OCI-LY7 (cell line): ENCODE measurements around the gene FLAD1. TPM values are rescaled to one million over a fixed set of nuclear protein-coding genes. Genes with fewer than 3 reads are reported as not detected.
A peak's percentile ranks its signal among the peaks of the same experiment; 100 is the strongest.

Experiments
- BruUV-seq: library from RNA; stranded (reverse); fragments of 400-500 nt; replicated peaks from 2 replicates; lab custom pipeline; 2021; lab: Mats Ljungman, UMichigan
- CTCF ChIA-PET: fragments of 300-600 bp; sonication (Branson Sonifier 250); formaldehyde crosslinking; loops from one replicate; lab custom pipeline; 2022; ENCODE audit warnings: antibody characterized with exemption; ENCODE audit not compliant: unreplicated experiment; lab: Charles Lee
- POLR2A ChIA-PET: fragments of 300-600 bp; sonication (Branson Sonifier 250); formaldehyde crosslinking; loops from one replicate; lab custom pipeline; 2022; ENCODE audit warnings: antibody characterized with exemption; lab: Charles Lee
- DNase-seq: peaks from one replicate; pipeline ENCODE4 v3.0.0-alpha.2; 2015; ENCODE audit warnings: low spot score
- H2AFZ ChIP-seq: fragments of 200-600 bp; sonication (generic), shearing (Covaris generic); 2 replicates; pipeline ENCODE4 v1.6.1; 2014; ENCODE audit warnings: mild to moderate bottlenecking, antibody characterized with exemption, low read length, moderate library complexity
- H3K27ac ChIP-seq: fragments of 200-600 bp; sonication (generic); 2 replicates; pipeline ENCODE4 v1.5.1; 2014; ENCODE audit warnings: mixed run types, low read depth, mild to moderate bottlenecking, moderate library complexity, low read length, inconsistent platforms; ENCODE audit not compliant: poor library complexity, severe bottlenecking
- H3K36me3 ChIP-seq: fragments of 200-600 bp; sonication (generic); 2 replicates; pipeline ENCODE4 v1.6.1; 2014; ENCODE audit warnings: mild to moderate bottlenecking, antibody characterized with exemption, low read length, moderate library complexity, mixed read lengths; ENCODE audit not compliant: insufficient read depth
- H3K4me1 ChIP-seq: fragments of 200-600 bp; sonication (generic); 2 replicates; pipeline ENCODE4 v1.5.1; 2014; ENCODE audit warnings: mild to moderate bottlenecking, low read length; ENCODE audit not compliant: insufficient read depth, poor library complexity, severe bottlenecking
- H3K4me2 ChIP-seq: fragments of 200-600 bp; sonication (generic); 2 replicates; pipeline ENCODE4 v1.6.1; 2014; ENCODE audit warnings: mild to moderate bottlenecking, low read length
- H3K4me3 ChIP-seq: fragments of 200-600 bp; sonication (generic); 2 replicates; pipeline ENCODE4 v1.5.1; 2014; ENCODE audit warnings: mild to moderate bottlenecking, low read depth, low read length; ENCODE audit not compliant: poor library complexity, severe bottlenecking
- H3K79me2 ChIP-seq: fragments of 200-600 bp; sonication (generic); 2 replicates; pipeline ENCODE4 v1.6.1; 2016; ENCODE audit warnings: low read depth, mild to moderate bottlenecking, low read length, moderate library complexity, mixed read lengths; ENCODE audit not compliant: insufficient read depth
- H3K9me2 ChIP-seq: fragments of 200-600 bp; sonication (generic); 2 replicates; pipeline ENCODE4 v1.6.1; 2016; ENCODE audit warnings: mild to moderate bottlenecking, low read length, mixed read lengths; ENCODE audit not compliant: insufficient read depth
- H3K9me3 ChIP-seq: fragments of 200-600 bp; sonication (generic); 2 replicates; pipeline ENCODE4 v1.6.1; 2014; ENCODE audit warnings: mild to moderate bottlenecking, mixed run types, low read length, mixed read lengths
- H4K20me1 ChIP-seq: fragments of 200-600 bp; sonication (generic); 2 replicates; pipeline ENCODE4 v1.6.1; 2014; ENCODE audit warnings: mild to moderate bottlenecking, antibody characterized with exemption, low read length, moderate library complexity, mixed read lengths; ENCODE audit not compliant: insufficient read depth
- CTCF ChIP-seq: fragments of 200-600 bp; sonication (generic); conservative IDR thresholded peaks from 2 replicates; pipeline ENCODE4 v1.5.1; 2014; ENCODE audit warnings: mild to moderate bottlenecking, antibody characterized with exemption, low read length, moderate library complexity, mixed read lengths
- EZH2phosphoT487 ChIP-seq: fragments of 200-600 bp; sonication (generic); IDR thresholded peaks from 2 replicates; pipeline ENCODE4 v1.6.1; 2018; ENCODE audit warnings: low read depth, borderline replicate concordance, mild to moderate bottlenecking, mixed run types, antibody characterized with exemption, low read length, moderate library complexity, mixed read lengths
- intact Hi-C: fragments of 100-400 bp; cut with micrococcal nuclease; formaldehyde crosslinking; loops from one replicate; pipeline ENCODE4 v1.10.0; 2022; ENCODE audit not compliant: unreplicated experiment
- total RNA-seq, 2 experiments: library from RNA; depleted of rRNA in 1 of 2; stranded (reverse); fragments of >200 nt in 1 of 2; shearing (Covaris generic) in 1 of 2; gene quantifications; 2 replicates each; pipeline ENCODE4 v1.2.3, GENCODE V29; 2014 to 2022

Gene FLAD1
- total RNA-seq, 2 experiments from 2014 or later = 52.7 to 57.9 TPM

- no peaks in the 10 kb centered on the region for H3K9me3 ChIP-seq
- peaks cover 62% of the 10 kb centered on the region for H3K36me3 ChIP-seq
- H3K9me2 ChIP-seq = no peaks in the 10 kb centered on the region
- ChIA-PET POLR2A (interaction anchor here (0.5 to 1.5 kb wide), 4 partner anchors 9 to 26 kb away, joined by 3 to 6 read pairs (median 4); partner anchors contain the start of gene FLAD1), CTCF (no interaction called here)
- peaks cover 39% of the 10 kb centered on the region for H3K4me1 ChIP-seq
- peak overlapping the region; percentile 82 for H3K4me3 ChIP-seq
- H3K79me2 ChIP-seq = peaks cover 21% of the 10 kb centered on the region
- DNase-seq = peak; percentile 36
- H3K27ac ChIP-seq = peak overlapping the region; percentile 77
- 0 out of 2 replicates have a peak, but pooled peaks cover 4% of the 10 kb centered on the region for H4K20me1 ChIP-seq
- peak overlapping the region; percentile 88 for H3K4me2 ChIP-seq
- TF ChIP-seq CTCF (no peak), EZH2phosphoT487 (no peak)
- intact Hi-C loops = loop anchor here (1.0 to 5.0 kb wide), 4 partner anchors 14 to 102 kb away; partner anchors contain the start of genes CKS1B and EFNA4
- no peak overlapping the region for H2AFZ ChIP-seq
- TSS peak; percentile 39 for BruUV-seq
Measured at GRCh38 chr1:154960446-154961136, 22.6 kb upstream of the FLAD1 start.

GRCh38 chr1:154961207-154962155 lies 21.7 kb upstream of the FLAD1 start, which contains the start of gene PYGO2:
PYGO2 (minus strand) TSS chr1:154961782; CDS start chr1:154961576, 206 bp downstream.
- POLR2A ChIA-PET = interaction anchor here (0.5 to 1.5 kb wide), 4 partner anchors 10 to 27 kb away, joined by 3 to 6 read pairs (median 4); partner anchors contain the start of gene FLAD1
- peak; percentile 88 for DNase-seq
- Histone ChIP-seq H3K9me2 (no peaks in the 10 kb centered on the region), H3K36me3 (peaks cover 71% of the 10 kb centered on the region), H3K4me2 (peak within 1 kb of the TSS; percentile 88), H3K4me1 (peaks cover 35% of the 10 kb centered on the region), H3K9me3 (no peaks in the 10 kb centered on the region), H3K27ac (peak within 1 kb of the TSS; percentile 77), H3K4me3 (peak within 1 kb of the TSS; percentile 82), H3K79me2 (peaks cover 21% of the 10 kb centered on the region), H2AFZ (peak within 1 kb of the TSS; percentile 61; the same call in 1 of the 2 replicates), H4K20me1 (0 out of 2 replicates have a peak, but pooled peaks cover 4% of the 10 kb centered on the region)
- no peak for TF ChIP-seq EZH2phosphoT487
- peak; percentile 80 for TF ChIP-seq CTCF
- BruUV-seq = no TSS peak
- CTCF ChIA-PET = no interaction called here
- intact Hi-C loops = loop anchor here (1.0 to 5.0 kb wide), 4 partner anchors 13 to 101 kb away; partner anchors contain the start of genes CKS1B and EFNA4
